Activated CD4-positive, alpha-beta T cell treated with anti-CD3 and anti-CD28 coated beads, Interleukin-2, amount 50 U/mL, for 1 hour (primary cell): ENCODE measurements around the gene NIPSNAP3A.
"Not testable (repeated sequence)": the region's sequence is repeated elsewhere in the genome, so short reads cannot be mapped to it uniquely, and the experiment has no call there.

Experiments
- DNase-seq: peaks from one replicate; pipeline ENCODE4 v3.0.0-alpha.2; 2020

Gene NIPSNAP3A

DNA sequence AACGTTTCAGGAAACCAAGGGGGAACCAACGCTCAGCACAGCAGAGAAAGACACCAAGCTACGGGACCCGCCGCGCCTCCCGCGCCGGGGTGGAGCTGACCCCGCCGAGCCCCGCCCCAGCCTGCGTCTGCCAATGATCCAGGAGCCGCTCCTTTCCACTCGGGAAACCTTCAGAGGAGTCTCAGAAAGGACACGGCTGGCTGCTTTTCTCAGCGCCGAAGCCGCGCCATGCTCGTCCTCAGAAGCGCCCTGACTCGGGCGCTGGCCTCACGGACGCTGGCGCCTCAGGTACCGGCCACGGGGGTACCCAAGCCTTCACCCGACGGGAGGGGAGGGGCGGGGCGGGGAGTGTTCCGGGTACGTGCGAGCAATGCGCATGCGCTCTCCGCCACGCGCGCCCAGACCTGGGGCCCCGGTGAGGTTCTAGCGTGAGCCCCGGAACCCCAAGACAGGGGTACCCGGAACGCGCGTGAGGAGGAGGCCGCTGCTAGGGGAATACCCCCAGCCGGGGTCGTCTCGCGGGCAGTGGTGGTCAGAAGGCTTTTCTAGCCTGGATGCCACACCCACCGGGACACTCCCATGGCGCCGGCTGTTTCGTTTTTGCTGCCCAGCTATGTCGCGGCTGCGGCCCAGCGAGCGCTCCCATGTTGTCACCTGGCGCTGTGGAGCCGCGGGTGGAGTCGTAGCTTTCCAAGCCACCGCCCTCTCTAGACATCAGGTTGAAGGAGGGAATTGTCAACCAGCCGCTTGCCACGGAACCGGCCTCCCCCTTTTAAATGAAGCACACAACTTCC lies at the start of gene NIPSNAP3A:
Gene NIPSNAP3A, plus strand, starts transcription at position 119 of the 794 bp plus-strand sequence. Its CDS starts 110 bp downstream, at position 229.
- peak; percentile 84 for DNase-seq

DNA sequence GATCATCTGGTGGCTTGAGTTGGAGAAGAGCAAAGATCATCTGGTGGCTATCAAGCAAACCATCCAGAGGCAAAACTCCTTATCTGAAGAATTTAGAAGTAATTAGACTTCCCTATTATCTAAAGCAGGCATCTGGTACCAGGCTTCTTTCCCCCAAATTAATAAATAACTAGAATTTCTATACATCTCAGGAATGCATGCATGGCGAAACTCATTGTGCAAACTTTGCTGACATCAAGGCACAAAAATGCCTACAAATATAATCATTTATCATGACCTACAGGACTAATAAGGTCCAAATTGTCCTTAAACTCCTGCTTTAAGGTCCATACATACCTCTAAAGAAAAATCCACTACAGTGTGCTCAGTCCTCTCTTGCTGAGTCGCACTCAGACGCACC lies 47.2 kb upstream of the NIPSNAP3A start:
- DNase-seq: no peak

DNA sequence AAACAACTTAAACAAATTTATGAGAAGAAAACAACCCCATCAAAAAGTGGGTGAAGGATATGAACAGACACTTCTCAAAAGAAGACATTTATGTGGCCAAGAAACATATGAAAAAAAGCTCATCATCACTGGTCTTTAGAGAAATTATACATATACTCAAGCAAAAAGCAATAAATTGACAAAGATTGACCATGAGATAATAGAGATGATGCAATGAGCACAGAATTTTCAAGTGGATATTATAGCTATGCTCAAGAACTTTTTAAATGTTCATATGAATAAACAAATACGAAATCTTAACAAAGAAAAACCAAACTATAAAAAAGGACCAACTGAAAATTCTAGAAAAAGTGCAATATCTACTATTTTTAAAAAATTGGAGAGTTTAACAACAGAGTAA lies 38.7 kb upstream of the NIPSNAP3A start:
- DNase-seq: not testable (repeated sequence)

DNA sequence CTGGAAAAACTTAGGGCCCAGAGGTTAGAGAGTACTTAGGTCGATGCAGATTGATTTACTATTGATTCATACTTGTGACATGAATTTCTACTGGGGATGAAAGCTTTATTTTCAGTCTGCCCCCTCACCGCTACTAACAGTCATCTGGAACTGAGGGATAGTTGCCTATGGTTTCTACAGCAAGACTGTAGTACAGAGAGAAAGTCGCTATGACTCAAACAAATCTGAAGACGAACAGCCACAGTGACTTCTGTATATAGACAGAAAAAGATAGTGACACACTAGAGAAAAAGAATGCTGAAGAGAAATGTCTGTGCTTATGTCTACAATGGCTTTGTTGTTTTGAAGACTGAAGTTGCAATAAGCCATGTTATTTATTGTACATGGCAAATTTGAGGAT lies 35.9 kb upstream of the NIPSNAP3A start:
- no peak for DNase-seq

DNA sequence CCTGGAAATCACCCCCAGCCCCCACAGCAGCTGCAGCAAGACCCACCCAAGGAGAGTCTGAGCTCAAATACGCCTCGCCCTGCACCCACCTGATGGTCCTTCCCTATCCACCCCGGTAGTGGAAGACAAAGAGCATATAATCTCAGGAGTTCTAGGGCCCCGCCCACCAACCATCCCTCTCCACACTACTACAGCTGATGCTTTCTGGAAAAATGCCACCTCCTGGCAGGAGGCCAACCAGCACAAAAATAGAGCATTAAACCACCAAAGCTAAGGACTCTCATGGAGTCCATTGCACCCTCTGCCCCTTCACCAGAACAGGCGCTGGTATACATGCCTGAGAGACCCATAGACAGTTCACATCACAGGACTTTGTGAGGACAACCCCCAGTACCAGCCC lies 22.5 kb upstream of the NIPSNAP3A start:
- no peak for DNase-seq

DNA sequence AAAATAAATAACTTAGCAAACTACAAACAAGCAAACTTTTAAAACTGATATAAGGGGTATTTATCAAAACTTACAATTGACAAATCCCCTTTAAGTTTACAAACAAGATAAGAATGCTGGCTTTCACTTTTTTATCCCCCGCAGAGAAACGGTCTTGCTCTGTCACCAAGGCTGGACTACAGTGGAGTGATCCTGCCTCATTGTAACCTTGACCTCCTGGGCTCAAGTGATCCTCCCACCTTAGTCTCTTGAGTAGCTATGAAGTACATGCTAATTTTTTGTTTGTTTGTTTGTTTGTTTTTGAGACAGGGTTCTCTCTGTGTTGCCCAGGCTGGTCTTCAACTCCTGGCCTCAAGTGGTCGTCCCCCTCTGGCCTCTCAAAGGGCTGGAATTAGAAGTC lies 9.0 kb upstream of the NIPSNAP3A start:
- DNase-seq: no peak

DNA sequence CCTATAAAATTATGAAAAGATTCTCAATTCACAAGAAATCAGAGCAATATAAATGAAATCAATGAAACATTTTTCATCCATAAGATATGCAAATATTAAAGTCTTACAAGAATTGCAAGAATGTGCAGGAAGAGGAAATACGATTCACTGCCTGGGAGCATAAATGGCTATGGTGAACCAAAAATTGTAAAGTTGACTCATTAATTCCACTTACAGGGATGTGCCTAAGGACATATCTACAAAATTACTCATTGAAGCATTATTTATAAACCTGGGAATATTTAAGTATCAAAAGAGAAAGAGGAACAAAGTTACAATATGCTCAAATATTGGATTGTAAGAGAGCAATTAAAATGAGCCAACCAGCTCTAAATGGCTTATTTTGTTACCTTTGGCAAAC lies 6.9 kb upstream of the NIPSNAP3A start:
- DNase-seq: no peak

DNA sequence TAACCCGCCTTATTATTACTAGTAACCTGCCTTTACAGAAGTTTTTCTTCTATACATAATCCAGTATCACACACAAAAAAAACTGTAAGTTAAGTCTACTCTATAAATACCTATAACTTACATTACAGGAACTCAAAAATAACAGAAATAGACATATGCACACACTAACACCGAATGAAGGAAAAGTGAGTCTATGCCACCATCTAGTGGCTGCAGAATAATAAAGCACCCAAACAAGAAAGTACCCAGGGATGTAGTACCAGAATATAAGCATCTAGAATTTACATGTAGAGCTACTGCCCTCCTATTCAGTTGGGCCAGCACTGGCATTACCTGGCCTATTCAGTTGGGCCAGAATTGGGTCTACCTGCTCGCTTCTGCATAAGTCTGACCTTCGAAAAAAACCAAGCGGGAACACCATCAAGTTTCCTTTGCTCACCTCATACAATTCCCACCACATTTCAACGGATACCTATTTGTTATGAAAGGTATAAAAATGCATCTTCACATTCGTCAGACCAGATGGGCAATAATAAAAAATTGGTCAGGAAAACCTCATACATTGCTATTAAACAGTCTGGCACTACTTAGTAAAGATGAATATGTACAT lies 4.0 kb upstream of the NIPSNAP3A start:
- peak; percentile 9 for DNase-seq

DNA sequence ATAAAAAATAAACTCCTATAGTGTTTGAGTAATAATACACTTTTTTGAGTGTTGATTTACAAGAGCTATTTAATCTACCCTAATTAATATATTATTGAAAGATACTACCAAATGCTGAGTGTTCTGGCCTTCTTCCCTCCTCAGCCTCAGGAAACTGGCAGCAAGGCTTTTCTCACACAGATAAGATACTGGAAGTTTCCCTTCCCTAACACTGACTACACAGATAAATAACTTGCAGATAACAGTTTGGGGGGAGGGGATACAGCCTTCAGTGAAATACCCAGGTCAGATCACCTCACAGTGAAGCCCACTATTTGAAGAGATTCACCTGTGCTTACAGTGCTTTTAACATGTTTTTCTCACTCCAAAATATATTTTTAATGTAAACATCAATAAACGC lies 1.6 kb upstream of the NIPSNAP3A start:
- no peak for DNase-seq

DNA sequence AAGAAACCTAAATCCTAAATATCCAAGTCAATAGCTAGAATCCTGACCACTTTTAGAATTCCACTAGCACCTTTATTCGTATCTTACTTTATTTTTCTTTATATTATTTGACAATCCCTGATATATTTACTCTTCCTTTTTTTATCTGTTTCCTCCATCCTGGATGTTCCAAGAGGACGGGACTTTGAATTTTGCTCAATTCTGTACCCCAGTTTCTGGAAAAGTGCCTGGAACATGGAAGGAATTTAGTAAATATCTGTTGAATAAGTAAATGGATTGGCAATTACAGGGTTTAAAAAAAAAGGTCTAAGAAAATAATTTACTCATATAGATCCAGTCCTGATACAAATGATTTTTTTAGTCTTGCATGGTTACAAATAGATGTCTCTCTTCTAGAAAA lies 1.2 kb upstream of the NIPSNAP3A start:
- no peak for DNase-seq

DNA sequence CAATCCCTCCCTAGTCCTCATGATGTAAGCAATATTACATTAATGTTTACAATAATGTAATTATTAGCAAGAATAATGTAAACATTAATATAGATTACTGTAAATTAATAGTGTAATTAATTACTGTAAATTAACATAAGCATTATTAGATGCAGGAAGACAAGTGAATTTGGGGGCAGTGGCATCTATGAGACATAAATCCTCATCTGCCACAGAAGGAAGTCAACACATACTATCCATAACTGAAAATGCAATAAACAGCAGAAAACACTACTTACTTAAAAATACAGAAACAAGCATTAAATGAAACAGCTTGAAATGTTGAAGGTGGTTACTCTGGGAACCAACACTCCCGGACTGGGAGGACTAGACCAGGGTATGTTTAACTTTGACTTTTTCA lies 685 bp upstream of the NIPSNAP3A start:
- no peak for DNase-seq

DNA sequence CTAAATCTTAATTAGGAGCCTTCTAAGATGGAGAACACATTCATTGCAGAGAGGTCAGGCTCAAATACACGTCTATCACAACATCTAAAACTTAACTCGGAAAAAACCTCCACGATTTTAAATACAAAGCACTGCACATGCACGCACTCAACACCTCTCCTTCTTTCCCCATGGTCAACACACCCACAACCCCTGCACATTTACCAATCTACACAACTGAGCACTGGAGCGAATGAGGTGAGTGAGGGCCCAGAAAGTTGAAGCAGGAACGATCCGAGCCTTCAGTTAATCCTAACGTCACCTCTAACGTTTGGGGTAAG lies 278 bp upstream of the NIPSNAP3A start:
- DNase-seq: no peak

DNA sequence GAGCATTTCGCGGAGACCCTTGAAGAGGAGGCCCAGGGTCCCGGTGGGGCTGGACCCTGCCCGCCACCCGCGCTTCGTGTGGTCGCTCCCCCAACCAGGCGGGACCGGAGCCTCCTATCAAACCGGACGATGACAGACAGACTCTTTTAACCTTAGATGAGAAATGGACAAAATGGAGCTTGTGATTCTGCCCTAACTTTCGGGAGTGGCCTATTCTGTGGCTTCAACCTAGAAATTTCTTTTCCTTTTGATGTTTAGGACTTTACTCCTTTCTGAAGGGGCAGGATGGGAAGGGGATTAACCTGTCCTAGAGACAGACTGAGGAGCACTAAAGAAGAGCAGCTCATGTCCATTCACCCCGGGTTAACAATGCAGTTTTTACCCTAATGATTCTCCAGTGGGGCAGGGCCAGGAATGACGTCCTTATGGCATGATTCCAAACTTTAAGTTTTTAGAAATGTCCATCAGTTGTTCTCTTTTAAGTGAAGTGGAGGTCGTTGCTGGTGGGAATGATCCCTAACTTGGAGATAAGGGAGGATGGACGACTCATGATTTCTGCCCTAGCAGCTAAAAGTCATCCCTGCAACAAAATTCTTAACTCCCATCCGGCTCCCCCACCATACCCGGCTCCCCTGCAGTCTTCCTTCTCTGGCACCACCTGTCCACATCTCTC lies 1.0 kb downstream of the NIPSNAP3A start:
- no peak for DNase-seq

DNA sequence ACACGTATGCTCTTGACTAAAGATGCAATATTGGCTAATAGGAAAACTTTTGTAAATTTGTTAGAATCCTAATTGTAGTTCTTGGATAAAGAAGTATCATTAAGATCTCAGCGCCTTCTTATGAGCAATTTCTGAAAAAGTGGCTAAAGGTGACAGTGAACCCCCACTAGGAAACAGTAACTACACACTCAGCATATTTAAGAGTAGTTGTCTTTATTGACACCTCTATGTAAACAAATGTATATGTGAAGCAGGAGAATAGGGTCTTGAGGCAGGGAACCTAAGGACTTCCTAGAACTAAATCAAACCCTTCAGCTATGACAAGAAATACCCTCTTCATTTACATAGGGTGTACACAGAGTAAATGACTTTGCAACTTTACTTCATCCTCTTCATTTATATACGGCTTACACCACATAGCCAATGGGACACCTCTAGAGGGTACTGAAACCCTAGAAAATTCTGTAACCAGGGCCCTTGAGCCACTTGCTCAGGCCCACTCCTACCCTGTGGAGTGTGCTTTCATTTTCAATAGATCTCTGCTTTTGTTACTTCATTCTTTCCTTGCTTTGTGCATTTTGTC lies 2.8 kb downstream of the NIPSNAP3A start:
- no peak for DNase-seq

DNA sequence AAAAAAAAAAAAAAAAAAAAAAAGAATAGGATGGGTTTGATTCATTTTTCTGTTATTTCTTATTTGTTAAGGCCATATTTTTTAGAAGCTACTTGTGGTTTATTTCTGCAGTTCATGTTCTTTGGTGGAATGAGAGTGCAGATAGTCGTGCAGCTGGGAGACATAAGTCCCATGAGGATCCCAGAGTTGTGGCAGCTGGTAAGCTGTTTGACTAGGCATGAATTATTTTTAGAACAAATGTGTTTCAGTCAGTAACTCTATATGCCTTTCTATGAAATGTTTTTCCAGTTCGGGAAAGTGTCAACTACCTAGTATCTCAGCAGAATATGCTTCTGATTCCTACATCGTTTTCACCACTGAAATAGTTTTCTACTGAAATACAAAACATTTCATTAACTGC lies 11.5 kb downstream of the NIPSNAP3A start:
- DNase-seq: no peak

DNA sequence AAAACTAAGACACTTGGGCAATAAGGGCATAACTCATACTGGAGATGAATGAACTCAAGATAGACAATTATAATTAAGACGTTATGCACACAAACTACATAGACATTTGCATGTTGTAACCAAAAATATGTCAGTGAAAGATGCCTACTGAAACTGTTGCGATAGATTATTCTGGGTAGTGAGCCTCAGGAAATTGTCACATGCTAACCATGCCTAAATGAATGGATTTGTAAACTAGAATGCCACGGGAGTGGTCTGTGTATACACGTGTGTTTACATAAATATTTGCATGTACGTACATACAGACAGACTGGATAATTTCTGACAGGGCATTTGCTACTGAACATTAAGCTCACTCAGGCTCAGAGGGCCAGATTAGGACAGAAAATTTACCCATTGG lies 17.7 kb downstream of the NIPSNAP3A start:
- no peak for DNase-seq

DNA sequence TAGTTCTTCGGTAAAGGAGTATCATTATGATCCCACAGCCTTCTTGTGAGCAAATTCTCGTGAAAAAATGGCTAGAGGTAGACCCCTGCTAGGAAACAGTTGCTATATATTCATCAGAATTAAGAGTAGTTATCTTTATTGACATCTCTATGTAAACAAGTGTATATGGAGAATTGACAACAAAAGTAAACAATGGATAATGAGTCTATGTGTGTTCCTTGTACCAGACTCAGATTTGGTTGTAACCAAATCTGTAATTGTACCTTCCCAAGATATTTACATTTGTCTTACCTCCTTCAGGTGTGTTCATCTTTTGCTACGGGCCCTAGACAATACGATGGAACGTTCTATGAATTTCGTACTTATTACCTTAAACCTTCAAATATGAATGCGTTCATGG lies 18.5 kb downstream of the NIPSNAP3A start:
- DNase-seq: no peak

DNA sequence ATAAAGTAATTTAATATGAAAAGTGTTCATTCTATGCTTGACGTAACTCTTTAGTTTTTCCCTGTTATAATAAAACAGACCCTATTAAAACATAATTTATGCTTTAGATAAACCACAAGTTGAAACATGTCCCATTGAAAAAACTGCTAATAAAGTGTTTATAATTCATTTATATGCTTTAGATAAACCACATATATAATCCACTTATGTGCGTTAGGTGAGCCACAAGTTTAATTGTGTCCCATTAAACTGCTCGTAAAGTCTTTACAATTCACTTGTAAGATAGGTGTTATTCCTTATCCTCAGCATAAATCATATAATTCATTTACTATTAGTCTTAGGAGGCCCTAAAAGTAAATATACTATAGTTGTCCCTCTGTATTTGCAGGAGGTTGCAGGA lies 20.0 kb downstream of the NIPSNAP3A start:
- no peak for DNase-seq

DNA sequence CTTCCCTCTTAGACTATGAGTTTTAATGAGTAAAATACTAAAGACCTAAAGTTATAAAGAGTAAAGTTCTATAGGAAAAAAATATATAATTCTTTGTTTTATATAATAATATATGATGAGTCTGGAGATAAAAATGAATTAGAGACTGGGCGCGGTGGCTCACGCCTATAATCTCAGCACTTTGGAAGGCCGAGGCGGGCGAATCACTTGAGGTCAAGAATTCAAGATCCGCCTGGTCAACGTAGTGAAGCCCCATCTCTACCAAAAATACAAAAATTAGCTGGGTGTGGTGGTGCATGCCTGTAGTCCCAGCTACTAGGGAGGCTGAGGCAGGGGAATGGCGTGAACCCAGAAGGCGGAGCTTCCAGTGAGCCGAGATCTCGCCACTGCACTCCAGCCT lies 21.5 kb downstream of the NIPSNAP3A start:
- not testable (repeated sequence) for DNase-seq

DNA sequence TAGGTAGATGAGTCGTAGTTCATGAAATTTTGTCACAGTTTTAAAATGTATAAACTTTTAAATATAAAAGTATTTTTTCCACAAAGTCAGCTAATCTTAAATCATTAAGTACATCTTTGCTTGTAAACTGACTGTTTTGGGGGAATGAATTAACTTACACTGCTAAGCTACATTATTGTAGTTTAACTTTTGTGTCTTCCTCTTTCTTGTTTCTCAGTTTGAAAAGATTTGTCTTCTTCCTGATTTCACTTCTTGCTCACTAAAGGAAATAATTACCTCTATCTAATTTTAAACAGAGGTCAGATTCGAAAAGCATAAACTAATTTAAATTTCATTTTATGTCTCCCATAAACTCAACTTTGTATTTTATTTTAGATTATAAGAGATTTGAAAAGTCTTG lies 22.2 kb downstream of the NIPSNAP3A start:
- no peak for DNase-seq

DNA sequence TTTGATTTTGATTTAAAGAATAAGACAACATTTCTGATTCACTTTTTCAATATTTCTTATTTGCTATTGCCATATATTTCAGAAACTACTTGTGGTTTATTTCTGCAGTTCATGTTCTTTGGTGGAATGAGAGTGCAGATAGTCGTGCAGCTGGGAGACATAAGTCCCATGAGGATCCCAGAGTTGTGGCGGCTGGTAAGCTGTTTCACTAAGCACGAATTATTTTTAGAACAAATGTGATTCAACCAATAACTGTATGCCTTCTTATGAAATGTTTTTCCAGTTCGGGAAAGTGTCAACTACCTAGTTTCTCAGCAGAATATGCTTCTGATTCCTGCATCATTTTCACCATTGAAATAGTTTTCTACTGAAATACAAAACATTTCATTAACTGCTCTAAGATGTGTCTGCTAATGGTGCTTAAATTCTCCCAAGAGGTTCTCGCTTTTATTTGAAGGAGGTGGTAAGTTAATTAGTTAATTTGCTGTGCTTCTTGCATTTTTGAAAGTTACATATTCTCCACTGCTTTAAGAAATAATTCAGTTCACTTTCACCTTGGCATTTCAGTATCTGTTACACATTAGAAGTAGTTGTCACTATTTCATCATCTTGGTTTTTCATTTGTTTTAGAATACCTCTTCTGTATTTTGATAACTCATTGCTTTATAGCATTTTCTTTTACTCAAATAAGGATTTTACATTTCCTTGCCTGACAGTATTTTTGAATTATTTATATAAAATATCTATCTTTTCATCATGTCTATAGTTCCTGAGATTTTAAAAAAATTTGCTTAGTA lies 25.4 kb downstream of the NIPSNAP3A start:
- DNase-seq: no peak

DNA sequence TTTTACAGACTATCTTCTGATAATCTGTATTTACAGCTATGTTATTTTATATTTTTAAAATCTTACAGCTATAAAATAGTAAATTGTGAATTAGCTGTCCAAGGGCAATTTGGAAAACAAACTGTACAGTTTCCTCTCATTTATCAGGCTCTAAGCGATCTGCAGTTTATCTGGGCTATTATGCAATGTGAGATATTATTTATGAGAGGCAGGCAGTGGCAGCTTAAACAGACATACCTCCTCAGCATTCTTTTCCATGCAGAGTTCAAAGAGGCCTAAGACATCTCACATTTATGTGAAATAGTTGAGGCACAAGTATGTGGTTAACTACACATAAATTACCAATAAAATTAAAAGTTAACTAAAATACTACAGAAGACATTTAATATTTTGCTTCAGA lies 26.6 kb downstream of the NIPSNAP3A start:
- no peak for DNase-seq
